NB4 (cell line): ENCODE data around the gene HOXA4.

ENCODE experiments used
- POLR2A ChIP-seq: IDR thresholded peaks from 2 replicates; pipeline ENCODE4 v1.6.1; 2011; ENCODE audit warnings: mild to moderate bottlenecking; ENCODE audit not compliant: insufficient read length; ENCODE audit errors: extremely low read depth
- TF ChIP-seq, protein P1 (sequence below): IDR thresholded peaks from one replicate; pipeline ENCODE4 v1.5.1; 2012; ENCODE audit warnings: low read depth, low read length
- TF ChIP-seq, protein P2 (sequence below): IDR thresholded peaks from 2 replicates; pipeline ENCODE4 v1.6.1; 2011; ENCODE audit warnings: low read depth, low read length

DNA sequence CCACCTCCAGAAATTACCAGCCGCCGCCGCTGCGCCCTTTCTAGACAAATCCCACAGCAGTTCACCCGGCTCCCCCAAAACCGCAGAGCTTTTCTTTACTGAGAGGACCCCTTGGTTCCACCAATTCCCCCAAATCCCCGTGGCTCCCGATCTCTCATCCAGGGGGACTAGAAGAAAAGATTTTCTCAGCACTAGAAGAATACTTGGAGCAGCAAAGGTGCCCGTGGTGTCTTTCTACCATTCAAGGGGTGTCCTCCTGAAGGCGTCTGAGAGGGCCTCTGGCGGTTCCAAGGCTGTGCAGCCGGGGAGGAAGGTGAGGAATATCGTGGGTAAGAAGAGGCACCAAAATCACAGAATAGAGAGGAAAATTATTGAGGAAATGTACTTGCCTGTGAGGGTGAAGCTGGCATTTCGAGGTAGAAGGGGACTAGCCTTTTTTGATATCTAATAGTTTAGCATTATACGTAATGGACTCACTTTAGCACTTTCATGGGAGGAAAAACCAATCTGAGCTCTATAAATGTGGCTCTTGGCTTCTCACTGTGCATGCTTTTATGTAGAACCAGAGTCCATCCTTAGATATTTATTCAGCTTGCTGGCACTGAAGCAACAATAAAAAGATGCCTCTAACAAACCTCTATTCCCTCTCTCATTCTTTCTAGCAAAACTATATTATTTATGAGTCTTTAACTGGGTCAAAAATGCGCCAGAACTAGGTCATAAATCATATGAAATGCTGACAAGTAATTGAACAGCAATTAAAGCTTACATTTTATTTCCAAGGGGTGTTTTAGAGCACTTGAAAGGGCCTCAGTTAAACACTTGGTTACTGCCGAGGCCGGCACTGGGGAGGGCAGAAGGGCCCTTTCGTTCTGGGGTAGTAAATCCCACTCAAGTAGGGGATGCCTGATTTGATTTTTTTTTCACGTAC, 14.3 kb downstream of the HOXA4 start:
- TF ChIP-seq, protein P1, sequence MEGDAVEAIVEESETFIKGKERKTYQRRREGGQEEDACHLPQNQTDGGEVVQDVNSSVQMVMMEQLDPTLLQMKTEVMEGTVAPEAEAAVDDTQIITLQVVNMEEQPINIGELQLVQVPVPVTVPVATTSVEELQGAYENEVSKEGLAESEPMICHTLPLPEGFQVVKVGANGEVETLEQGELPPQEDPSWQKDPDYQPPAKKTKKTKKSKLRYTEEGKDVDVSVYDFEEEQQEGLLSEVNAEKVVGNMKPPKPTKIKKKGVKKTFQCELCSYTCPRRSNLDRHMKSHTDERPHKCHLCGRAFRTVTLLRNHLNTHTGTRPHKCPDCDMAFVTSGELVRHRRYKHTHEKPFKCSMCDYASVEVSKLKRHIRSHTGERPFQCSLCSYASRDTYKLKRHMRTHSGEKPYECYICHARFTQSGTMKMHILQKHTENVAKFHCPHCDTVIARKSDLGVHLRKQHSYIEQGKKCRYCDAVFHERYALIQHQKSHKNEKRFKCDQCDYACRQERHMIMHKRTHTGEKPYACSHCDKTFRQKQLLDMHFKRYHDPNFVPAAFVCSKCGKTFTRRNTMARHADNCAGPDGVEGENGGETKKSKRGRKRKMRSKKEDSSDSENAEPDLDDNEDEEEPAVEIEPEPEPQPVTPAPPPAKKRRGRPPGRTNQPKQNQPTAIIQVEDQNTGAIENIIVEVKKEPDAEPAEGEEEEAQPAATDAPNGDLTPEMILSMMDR: no peak
- no peak for TF ChIP-seq POLR2A
- TF ChIP-seq, protein P2, sequence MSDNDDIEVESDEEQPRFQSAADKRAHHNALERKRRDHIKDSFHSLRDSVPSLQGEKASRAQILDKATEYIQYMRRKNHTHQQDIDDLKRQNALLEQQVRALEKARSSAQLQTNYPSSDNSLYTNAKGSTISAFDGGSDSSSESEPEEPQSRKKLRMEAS: no peak
